Loucy (cell line): ENCODE data around the gene SLC31A2.

Experiments
- EZH2phosphoT487 ChIP-seq: fragments of 200-600 bp; IDR thresholded peaks from 2 replicates; pipeline ENCODE4 v1.6.1; 2018; ENCODE audit warnings: antibody characterized with exemption, mild to moderate bottlenecking, moderate library complexity, borderline replicate concordance
- TF ChIP-seq, protein P1 (sequence below): fragments of 200-600 bp; sonication (generic); conservative IDR thresholded peaks from 2 replicates; pipeline ENCODE4 v1.5.1; 2014; ENCODE audit warnings: mild to moderate bottlenecking, antibody characterized with exemption, low read length

- TF ChIP-seq, protein P1, sequence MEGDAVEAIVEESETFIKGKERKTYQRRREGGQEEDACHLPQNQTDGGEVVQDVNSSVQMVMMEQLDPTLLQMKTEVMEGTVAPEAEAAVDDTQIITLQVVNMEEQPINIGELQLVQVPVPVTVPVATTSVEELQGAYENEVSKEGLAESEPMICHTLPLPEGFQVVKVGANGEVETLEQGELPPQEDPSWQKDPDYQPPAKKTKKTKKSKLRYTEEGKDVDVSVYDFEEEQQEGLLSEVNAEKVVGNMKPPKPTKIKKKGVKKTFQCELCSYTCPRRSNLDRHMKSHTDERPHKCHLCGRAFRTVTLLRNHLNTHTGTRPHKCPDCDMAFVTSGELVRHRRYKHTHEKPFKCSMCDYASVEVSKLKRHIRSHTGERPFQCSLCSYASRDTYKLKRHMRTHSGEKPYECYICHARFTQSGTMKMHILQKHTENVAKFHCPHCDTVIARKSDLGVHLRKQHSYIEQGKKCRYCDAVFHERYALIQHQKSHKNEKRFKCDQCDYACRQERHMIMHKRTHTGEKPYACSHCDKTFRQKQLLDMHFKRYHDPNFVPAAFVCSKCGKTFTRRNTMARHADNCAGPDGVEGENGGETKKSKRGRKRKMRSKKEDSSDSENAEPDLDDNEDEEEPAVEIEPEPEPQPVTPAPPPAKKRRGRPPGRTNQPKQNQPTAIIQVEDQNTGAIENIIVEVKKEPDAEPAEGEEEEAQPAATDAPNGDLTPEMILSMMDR = no peak
- TF ChIP-seq EZH2phosphoT487 = no peak
These were observed 26.4 kb downstream of the SLC31A2 start for GRCh38 chr9:113177251-113177650.
